Measurements from ENCODE around the gene COA7.
A peak's percentile ranks its signal among the peaks of the same experiment; 100 is the strongest.
"Not testable (repeated sequence)": the region's sequence is repeated elsewhere in the genome, so short reads cannot be mapped to it uniquely, and the experiment has no call there.

COA7 gene

GRCh38 chr1:52738148-52738547 is 40.0 kb upstream of the COA7 start:
- TF ChIP-seq CTCF (IDR thresholded peaks at IDR 0.05; ENCODE audit: low read depth, low read length, missing control alignments): no peak
- DNase-seq (ENCODE audit: low read depth): no peak
- in situ Hi-C loops (cut with HindIII; ENCODE audit: low sequenced_read_pairs): no loop called here
- no peak overlapping the region for H3K4me3 ChIP-seq (ENCODE audit: low read depth, low read length)

DNA sequence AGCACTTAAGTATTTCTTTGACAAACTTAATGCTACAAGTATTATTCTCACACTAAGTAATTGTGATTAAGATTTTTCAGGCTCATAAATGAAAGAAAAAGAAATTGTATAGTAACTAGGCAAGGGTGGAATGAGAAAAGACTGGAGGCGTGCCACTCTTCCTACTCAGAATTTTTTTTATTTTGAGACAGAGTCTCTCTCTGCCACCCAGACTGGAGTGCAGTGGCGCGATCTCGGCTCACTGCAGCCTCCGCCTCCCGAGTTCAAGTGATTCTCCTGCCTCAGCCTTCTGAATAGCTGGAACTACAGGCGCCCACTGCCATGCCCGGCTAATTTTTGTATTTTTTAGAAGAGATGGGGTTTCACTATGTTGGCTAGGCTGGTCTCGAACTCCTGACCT is 37.2 kb upstream of the COA7 start:
- H3K4me3 ChIP-seq (ENCODE audit: low read depth, low read length); in situ Hi-C loops (cut with HindIII; ENCODE audit: low sequenced_read_pairs); DNase-seq (ENCODE audit: low read depth): not testable (repeated sequence)

GRCh38 chr1:52733368-52733767 is 35.2 kb upstream of the COA7 start:
- TF ChIP-seq CTCF (IDR thresholded peaks at IDR 0.05; ENCODE audit: low read depth, low read length, missing control alignments): no peak
- no peak overlapping the region for H3K4me3 ChIP-seq (ENCODE audit: low read depth, low read length)
- in situ Hi-C loops (cut with HindIII; ENCODE audit: low sequenced_read_pairs): no loop called here
- DNase-seq (ENCODE audit: low read depth): no peak

DNA sequence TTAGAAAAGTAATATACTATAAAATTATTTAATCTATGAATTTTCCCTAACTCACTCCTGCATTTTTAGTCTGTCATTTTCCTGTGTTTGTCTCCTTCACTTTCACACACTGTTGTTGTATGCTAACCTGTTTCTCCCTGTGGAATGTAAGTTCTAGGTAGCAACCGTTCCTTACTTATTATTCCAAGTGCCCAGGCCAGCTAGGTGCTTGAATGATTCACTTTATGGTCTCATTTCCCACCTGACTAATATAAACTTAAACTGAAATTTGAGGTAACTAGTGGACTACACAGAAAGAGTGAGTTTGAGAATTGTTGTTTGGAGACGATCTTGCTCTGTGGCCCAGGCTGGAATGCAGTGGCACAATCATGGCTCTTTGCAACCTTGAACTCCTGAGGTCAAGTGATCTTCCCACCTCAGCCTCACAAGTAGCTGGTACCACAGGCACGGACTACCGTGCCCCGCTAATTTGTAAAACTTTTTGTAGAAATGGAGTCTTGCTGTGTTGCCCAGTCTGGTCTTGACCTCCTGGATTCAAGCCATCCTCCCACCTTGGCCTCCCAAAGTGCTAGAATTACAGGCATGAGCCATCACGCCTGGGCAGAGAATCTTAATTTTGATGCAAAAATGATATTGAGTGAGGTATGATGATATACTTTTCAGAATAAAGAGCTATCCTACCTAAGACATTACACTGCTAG is 30.0 kb upstream of the COA7 start:
- no peak for DNase-seq (ENCODE audit: low read depth)
- no peak for TF ChIP-seq CTCF (IDR thresholded peaks at IDR 0.05; ENCODE audit: low read depth, low read length, missing control alignments)
- in situ Hi-C loops (cut with HindIII; ENCODE audit: low sequenced_read_pairs): no loop called here
- H3K4me3 ChIP-seq (ENCODE audit: low read depth, low read length): no peak overlapping the region

DNA sequence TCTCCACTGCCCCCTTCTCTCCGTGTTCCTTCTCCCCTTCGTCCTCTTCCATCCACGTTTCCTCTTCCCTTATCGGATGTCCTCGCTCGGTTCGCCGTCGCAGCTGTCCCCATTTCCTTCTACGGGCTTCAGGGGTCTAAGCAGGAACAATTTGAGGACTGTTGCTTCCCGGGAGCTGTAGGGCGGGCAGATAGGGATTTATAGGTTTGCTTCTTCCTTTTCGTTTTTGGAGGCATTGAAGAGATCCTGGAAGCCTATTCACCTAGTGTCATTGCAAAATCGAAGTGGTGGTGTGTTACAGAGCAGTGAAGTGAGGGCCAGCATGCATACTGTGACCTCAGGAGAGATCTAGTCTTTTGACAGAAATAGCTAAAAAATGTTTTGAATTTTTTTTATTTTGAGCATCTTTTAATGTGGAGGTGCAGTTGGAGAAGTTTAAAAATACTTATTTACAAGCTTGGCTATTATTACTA is 29.0 kb upstream of the COA7 start:
- TF ChIP-seq CTCF (IDR thresholded peaks at IDR 0.05; ENCODE audit: low read depth, low read length, missing control alignments): no peak
- no peak for DNase-seq (ENCODE audit: low read depth)
- in situ Hi-C loops (cut with HindIII; ENCODE audit: low sequenced_read_pairs): no loop called here
- peak overlapping the region; percentile 86 for H3K4me3 ChIP-seq (ENCODE audit: low read depth, low read length)

DNA sequence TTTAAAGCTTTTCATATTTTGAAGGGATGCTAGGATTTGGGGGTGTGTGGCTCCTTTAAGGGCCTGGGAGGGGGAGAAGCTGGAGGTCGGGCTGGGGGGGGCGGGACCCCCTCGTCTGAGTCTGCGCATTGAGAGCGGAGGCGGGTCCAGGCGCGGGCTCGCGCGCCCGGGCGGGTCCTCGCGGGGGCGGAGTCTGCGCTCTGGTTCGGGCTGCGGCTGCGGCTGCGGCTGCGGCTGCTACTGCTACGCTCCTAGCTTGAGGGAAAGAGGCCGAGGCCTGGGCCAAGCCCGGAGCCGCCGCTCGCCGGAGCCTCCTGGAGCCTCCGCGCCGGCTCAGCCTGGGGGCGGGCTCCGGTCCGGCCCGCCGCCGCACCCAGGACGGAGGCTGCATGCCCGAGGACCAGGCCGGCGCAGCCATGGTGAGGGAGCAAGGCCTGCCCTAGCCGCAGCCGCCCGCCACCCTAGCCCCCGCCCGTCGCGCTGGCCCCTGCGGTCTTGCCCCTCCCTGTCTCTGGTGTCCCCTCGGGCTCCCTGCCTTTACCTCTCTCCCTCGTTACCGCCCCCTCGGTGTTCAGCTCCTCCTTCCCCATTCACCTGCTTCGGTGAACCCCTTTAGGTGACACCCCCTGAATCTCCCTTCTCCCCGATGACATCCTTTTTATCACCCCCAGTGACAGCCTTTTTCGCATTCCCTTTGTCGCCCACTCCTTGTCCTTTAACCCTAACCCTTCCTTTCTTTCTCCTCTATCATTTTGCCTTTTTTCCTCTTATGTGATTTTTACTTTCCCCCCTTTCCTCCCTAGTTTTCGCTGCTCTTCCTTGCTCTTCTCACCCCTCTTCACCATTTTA is 28.3 kb upstream of the COA7 start, which contains the start of gene ZYG11B:
ZYG11B (plus strand) TSS at position 189 of the 849 bp plus-strand sequence; CDS start at position 390, 201 bp downstream.
- H3K4me3 ChIP-seq (ENCODE audit: low read depth, low read length): peak within 1 kb of the TSS; percentile 86
- TF ChIP-seq CTCF (IDR thresholded peaks at IDR 0.05; ENCODE audit: low read depth, low read length, missing control alignments): no peak
- in situ Hi-C loops (cut with HindIII; ENCODE audit: low sequenced_read_pairs): no loop called here
- DNase-seq (ENCODE audit: low read depth): peak; percentile 54

DNA sequence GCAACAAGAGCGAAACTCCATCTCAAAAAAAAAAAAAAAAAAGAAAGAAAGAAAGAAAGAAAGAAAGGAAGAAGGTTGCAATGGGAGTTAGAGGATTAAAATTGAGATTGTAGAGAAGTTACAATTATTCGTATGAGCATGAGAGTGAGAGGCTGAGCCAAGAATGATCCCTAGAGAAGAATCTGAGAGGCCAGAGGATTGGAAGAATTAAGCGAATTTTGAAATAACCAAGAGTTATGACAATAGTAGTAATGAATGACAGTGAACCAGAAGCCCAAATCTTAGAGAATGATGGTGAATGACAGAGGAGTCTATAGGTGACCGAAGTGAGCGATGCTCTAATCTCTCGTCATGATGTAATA is 27.7 kb upstream of the COA7 start:
- H3K4me3 ChIP-seq (ENCODE audit: low read depth, low read length): peak overlapping the region; percentile 86
- no peak for TF ChIP-seq CTCF (IDR thresholded peaks at IDR 0.05; ENCODE audit: low read depth, low read length, missing control alignments)
- in situ Hi-C loops (cut with HindIII; ENCODE audit: low sequenced_read_pairs): no loop called here
- no peak for DNase-seq (ENCODE audit: low read depth)
